Astrocyte (in vitro differentiated cells and primary cell): ENCODE results near the gene XAGE2.

Experiments used
- EZH2 ChIP-seq: IDR thresholded peaks from 2 replicates; pipeline ENCODE4 v1.6.1; 2012; ENCODE audit warnings: mild to moderate bottlenecking, low read length, inconsistent platforms; ENCODE audit not compliant: insufficient read depth
- TF ChIP-seq, protein P1 (sequence below): IDR thresholded peaks from 2 replicates; pipeline ENCODE4 v1.5.1; 2011; ENCODE audit warnings: low read depth, mild to moderate bottlenecking, inconsistent platforms, low read length, moderate library complexity; ENCODE audit not compliant: insufficient read depth

GRCh38 chrX:52352551-52352950 is 16.3 kb upstream of the XAGE2 start:
- TF ChIP-seq, protein P1, sequence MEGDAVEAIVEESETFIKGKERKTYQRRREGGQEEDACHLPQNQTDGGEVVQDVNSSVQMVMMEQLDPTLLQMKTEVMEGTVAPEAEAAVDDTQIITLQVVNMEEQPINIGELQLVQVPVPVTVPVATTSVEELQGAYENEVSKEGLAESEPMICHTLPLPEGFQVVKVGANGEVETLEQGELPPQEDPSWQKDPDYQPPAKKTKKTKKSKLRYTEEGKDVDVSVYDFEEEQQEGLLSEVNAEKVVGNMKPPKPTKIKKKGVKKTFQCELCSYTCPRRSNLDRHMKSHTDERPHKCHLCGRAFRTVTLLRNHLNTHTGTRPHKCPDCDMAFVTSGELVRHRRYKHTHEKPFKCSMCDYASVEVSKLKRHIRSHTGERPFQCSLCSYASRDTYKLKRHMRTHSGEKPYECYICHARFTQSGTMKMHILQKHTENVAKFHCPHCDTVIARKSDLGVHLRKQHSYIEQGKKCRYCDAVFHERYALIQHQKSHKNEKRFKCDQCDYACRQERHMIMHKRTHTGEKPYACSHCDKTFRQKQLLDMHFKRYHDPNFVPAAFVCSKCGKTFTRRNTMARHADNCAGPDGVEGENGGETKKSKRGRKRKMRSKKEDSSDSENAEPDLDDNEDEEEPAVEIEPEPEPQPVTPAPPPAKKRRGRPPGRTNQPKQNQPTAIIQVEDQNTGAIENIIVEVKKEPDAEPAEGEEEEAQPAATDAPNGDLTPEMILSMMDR: no peak
- TF ChIP-seq EZH2: no peak
